Right lobe of liver (tissue), 6 donors: ENCODE results near the gene DZIP1L. TPM values are rescaled to one million over a fixed set of nuclear protein-coding genes. Genes with fewer than 3 reads are reported as not detected.

ENCODE experiments used
- ATAC-seq, 4 donors: fragments of 200-7000 bp; cut with Tn5 transposase; one replicate each; pipeline ENCODE4 v1.9.1; 2020; ENCODE audit warnings: mild to moderate bottlenecking in 4 of 4, moderate library complexity in 4 of 4
- DNase-seq, 3 donors: peaks; one replicate each; pipeline ENCODE4 v3.0.0-alpha.2; 2020
- H3K27ac ChIP-seq, 3 donors: fragments of 200-600 bp; one replicate each; pipeline ENCODE4 v1.8.0; 2022
- H3K27me3 ChIP-seq, 2 donors: fragments of 200-600 bp; one replicate each; pipeline ENCODE4 v1.8.0; 2022
- H3K36me3 ChIP-seq, 4 donors: fragments of 200-600 bp; sonication (generic) in 1 of 4; one replicate each; pipeline versions ENCODE4 v1.5.1 to v1.8.0; 2017 to 2022; ENCODE audit warnings: control low read depth in 1 of 4
- H3K4me1 ChIP-seq, 4 donors: fragments of 200-600 bp; sonication (generic) in 1 of 4; one replicate each; pipeline versions ENCODE4 v1.5.1 to v1.8.0; 2017 to 2022; ENCODE audit warnings: control low read depth in 1 of 4
- H3K4me3 ChIP-seq, 3 donors: fragments of 200-600 bp; one replicate each; pipeline ENCODE4 v1.8.0; 2022
- H3K9me3 ChIP-seq, 4 donors: fragments of 200-600 bp; sonication (generic) in 1 of 4; one replicate each; pipeline versions ENCODE4 v1.5.1 to v1.8.0; 2017 to 2022; ENCODE audit warnings: control low read depth in 1 of 4
- CTCF ChIP-seq, 4 donors: fragments of 200-600 bp in 3 of 4; fragments of 450-650 bp in 1 of 4; IDR thresholded peaks; one replicate each; pipeline versions ENCODE4 v1.5.1 to v1.8.0; 2016 to 2022; ENCODE audit warnings: antibody characterized with exemption in 4 of 4, mild to moderate bottlenecking in 2 of 4
- POLR2A ChIP-seq: fragments of 450-650 bp; IDR thresholded peaks from one replicate; pipeline ENCODE4 v1.6.1; 2017; ENCODE audit warnings: antibody characterized with exemption, mild to moderate bottlenecking
- WGBS: methylation state at CpG from one replicate; pipeline ENCODE4 v1.1.6; 2018; ENCODE audit warnings: low coverage, low lambda C conversion rate; ENCODE audit not compliant: insufficient coverage; ENCODE audit errors: missing lambda C conversion rate; 5-methylcytosine and 5-hydroxymethylcytosine counted together
- intact Hi-C, 2 donors: fragments of 100-400 bp; cut with DNase I; formaldehyde crosslinking; loops; one replicate each; pipeline versions ENCODE4 v1.11.2 to v1.14.1; 2022
- total RNA-seq, 6 experiments: library from RNA; depleted of rRNA in 2 of 6; stranded (reverse); fragments of >200 nt in 2 of 6; fragmentation: NEBNext Ultra II Directional in 3 of 6; extraction: Animal tissue kit (Norgen Biotek cat#: 25700) in 3 of 6; gene quantifications; one replicate each; pipeline versions ENCODE4 v1.1.0 to v1.2.4, GENCODE V29; 2016 to 2023
- donor health status: DM: no; HTN: yes; CAD: no.
- donor health status: DM: no; HTN: no; CAD: no.
- donor health status: DM: no; HTN: no; CAD: no.
- donor health status: DM: no; HTN: yes; CAD: no.
- donor health status: DM: no; HTN: yes; CAD: no.

The DZIP1L gene
- total RNA-seq, 6 experiments from 2014 or later, result 0.92 to 2.2 (median 1.2) TPM

- intact Hi-C loops, result no loop called here
- no peak for DNase-seq
- no peak for TF ChIP-seq CTCF (IDR thresholded peaks at IDR 0.05)
- TF ChIP-seq POLR2A, result no peak
- Histone ChIP-seq H3K9me3 (no peaks in the 10 kb centered on the region), H3K27me3 (no peaks in the 10 kb centered on the region), H3K27ac (no peak overlapping the region), H3K4me1 (no peaks in the 10 kb centered on the region), H3K36me3 (no peaks in the 10 kb centered on the region), H3K4me3 (no peak overlapping the region)
- no peak for ATAC-seq
Measured at GRCh38 chr3:138059261-138059660, 56.1 kb downstream of the DZIP1L start.

- no peak overlapping the region for H3K4me3 ChIP-seq
- no peaks in the 10 kb centered on the region for H3K27me3 ChIP-seq
- no peaks in the 10 kb centered on the region for H3K9me3 ChIP-seq
- H3K4me1 ChIP-seq, result no peaks in the 10 kb centered on the region
- H3K27ac ChIP-seq, result no peak overlapping the region
- H3K36me3 ChIP-seq, result no peaks in the 10 kb centered on the region
- DNase-seq, result no peak
- 82% methylated on average over 3 of the region's 3 CpGs for WGBS
- intact Hi-C loops, result no loop called here
- no peak for ATAC-seq
- TF ChIP-seq CTCF (IDR thresholded peaks at IDR 0.05) (no peak), POLR2A (no peak)
Measured at GRCh38 chr3:138057384-138057783, 58.0 kb downstream of the DZIP1L start.

- ATAC-seq (no peak), DNase-seq (no peak)
- no peaks in the 10 kb centered on the region for H3K4me1 ChIP-seq
- H3K36me3 ChIP-seq, result no peaks in the 10 kb centered on the region
- no peak overlapping the region for H3K27ac ChIP-seq
- WGBS, result 100% methylated on average over 1 of the region's 1 CpG
- TF ChIP-seq POLR2A (no peak), CTCF (IDR thresholded peaks at IDR 0.05) (no peak)
- intact Hi-C loops, result no loop called here
- H3K9me3 ChIP-seq, result no peaks in the 10 kb centered on the region
- no peak overlapping the region for H3K4me3 ChIP-seq
- no peaks in the 10 kb centered on the region for H3K27me3 ChIP-seq
Measured at GRCh38 chr3:138054057-138054456, 61.4 kb downstream of the DZIP1L start.

- peak in 1 of 3 donors; percentile 33 for DNase-seq
- 36% methylated on average over 7 of the region's 8 CpGs for WGBS
- no peak overlapping the region for H3K27ac ChIP-seq
- no peaks in the 10 kb centered on the region for H3K9me3 ChIP-seq
- TF ChIP-seq POLR2A, result no peak
- peak; percentile 30 to 69 (median 67) for TF ChIP-seq CTCF (IDR thresholded peaks at IDR 0.05)
- intact Hi-C loops, result no loop called here
- ATAC-seq, result peak; percentile 77 to 87 (median 82)
- no peak overlapping the region for H3K4me3 ChIP-seq
- H3K4me1 ChIP-seq, result no peaks in the 10 kb centered on the region
- H3K27me3 ChIP-seq, result no peaks in the 10 kb centered on the region
- no peaks in the 10 kb centered on the region for H3K36me3 ChIP-seq
Measured at GRCh38 chr3:138051947-138052802, 63.2 kb downstream of the DZIP1L start.
